Neutrophil (primary cell): ENCODE data around the gene ADCY1.

Source experiments
- H3K27ac ChIP-seq: fragments of 200-600 bp; sonication (generic); 2 replicates; pipeline ENCODE4 v1.5.1; 2016; ENCODE audit warnings: mild to moderate bottlenecking, moderate library complexity
- H3K27me3 ChIP-seq: fragments of 200-600 bp; sonication (generic); 2 replicates; pipeline ENCODE4 v1.6.0; 2016; ENCODE audit warnings: mild to moderate bottlenecking
- H3K36me3 ChIP-seq: fragments of 200-600 bp; sonication (generic); 2 replicates; pipeline ENCODE4 v1.5.1; 2017
- H3K4me1 ChIP-seq, 2 experiments: fragments of 200-600 bp in 1 of 2; sonication (generic) in 1 of 2; 1 replicate in 1 of 2; 2 replicates in 1 of 2; pipeline versions ENCODE4 v1.5.1 to v1.6.1; 2013 to 2016; ENCODE audit warnings: low read depth in 1 of 2, low read length in 1 of 2, mild to moderate bottlenecking in 1 of 2, moderate library complexity in 1 of 2; ENCODE audit not compliant: control insufficient read depth in 1 of 2, insufficient read depth in 1 of 2
- H3K4me3 ChIP-seq, 2 experiments: fragments of 200-600 bp in 1 of 2; sonication (generic) in 1 of 2; 1 replicate in 1 of 2; 2 replicates in 1 of 2; pipeline ENCODE4 v1.5.1; 2013 to 2016; ENCODE audit warnings: low read depth in 1 of 2, low read length in 1 of 2, mild to moderate bottlenecking in 1 of 2, moderate library complexity in 1 of 2
- H3K9me3 ChIP-seq: fragments of 200-600 bp; sonication (generic); 2 replicates; pipeline ENCODE4 v1.5.1; 2016
- CTCF ChIP-seq: fragments of 200-600 bp; sonication (generic); IDR thresholded peaks from 2 replicates; pipeline ENCODE4 v1.5.1; 2016; ENCODE audit warnings: antibody characterized with exemption

Gene ADCY1

DNA sequence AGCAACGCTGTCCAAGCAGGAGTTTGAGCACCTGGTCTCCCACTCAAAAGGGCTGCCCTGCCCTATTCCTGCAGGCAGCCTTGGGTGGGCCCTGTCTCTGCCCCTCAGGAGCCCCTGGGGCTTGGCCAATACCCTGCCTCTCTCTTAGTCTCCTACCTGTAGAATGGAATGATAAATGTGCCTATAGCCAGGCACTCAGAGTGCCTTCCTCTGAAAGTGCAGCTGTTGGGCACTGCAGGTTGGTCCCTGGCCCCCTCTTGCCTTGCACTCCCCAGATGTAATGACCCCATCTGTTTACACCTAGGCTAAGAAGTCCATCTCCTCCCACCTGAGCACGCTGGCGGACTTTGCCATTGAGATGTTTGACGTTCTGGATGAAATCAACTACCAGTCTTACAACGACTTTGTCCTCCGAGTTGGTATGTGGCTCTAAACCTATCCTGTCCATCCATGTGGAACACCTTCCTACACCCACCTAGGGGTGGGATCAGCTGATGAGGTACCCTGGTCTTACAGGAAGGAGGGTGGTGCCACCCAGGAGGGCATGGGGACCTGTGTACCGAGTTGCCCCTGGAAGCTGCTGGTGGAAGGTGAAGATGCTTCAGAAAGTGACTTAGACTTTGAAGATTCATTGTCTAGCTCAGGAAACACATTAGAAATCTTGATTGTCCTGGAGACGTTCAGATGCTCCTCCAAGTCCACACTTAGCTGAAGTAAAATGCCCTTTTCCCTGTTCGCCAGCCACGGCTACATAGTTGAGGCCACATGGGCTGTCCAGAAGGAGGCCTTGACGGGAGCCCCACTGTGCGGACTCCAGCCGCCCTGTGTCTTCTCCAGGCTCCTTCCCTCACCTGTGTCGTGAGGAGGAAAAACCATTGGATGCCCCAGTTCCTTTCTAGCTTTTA lies 134.1 kb downstream of the ADCY1 start:
- Histone ChIP-seq H3K36me3 (no peaks in the 10 kb centered on the region), H3K27me3 (peaks cover 5% of the 10 kb centered on the region), H3K9me3 (no peaks in the 10 kb centered on the region), H3K4me3 (no peak overlapping the region), H3K27ac (no peak overlapping the region), H3K4me1 (no peaks in the 10 kb centered on the region)
- TF ChIP-seq CTCF = no peak

DNA sequence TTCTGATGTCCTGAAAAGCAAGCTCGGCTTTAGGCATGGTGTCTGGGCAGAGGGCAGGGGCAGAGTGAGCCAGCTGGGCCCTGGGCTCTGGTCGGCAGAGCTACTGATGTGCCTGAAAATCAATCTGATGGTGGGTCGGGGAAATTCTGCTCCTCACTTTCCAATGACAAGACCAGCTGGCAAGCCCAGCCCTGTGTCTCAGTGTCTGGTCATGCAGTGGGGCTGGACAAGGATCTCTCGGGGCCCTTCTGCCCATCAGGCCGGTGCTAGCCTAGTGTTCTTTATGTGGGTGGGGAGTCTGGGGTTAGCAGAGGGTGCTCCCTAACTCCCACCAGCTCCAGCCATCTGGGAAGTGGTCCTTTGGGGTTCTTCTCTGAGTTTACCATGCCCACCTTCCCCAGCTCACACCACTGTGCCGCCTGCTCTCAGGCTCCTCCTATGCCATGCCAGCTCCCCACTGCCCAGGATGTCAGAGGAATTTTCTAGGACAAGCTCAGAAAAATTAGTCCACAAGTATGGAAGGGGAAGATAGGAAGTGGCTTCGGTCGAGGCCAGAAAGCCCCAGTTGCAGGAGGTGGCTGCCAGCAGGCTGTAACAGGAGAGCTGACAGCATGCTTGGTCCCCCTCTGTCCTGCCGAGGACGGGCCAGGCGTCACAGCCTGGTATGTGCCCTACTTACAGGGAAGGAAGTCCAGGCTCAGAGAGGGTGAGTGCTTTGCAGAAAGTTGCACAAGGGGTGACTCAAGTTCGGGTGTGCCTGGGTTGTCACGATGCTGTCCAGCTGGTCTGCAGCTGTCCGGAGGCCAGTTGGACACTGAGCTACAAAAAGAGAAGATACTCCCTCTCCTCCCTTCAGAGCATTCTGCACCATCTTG lies 135.2 kb downstream of the ADCY1 start:
- no peak for TF ChIP-seq CTCF
- Histone ChIP-seq H3K36me3 (no peaks in the 10 kb centered on the region), H3K4me3 (no peak overlapping the region), H3K27me3 (peaks cover 5% of the 10 kb centered on the region), H3K27ac (no peak overlapping the region), H3K9me3 (no peaks in the 10 kb centered on the region), H3K4me1 (no peaks in the 10 kb centered on the region)

GRCh38 chr7:45710271-45711160 lies 136.3 kb downstream of the ADCY1 start:
- Histone ChIP-seq H3K27me3 (peaks cover 5% of the 10 kb centered on the region), H3K4me3 (no peak overlapping the region), H3K9me3 (no peaks in the 10 kb centered on the region), H3K27ac (no peak overlapping the region), H3K4me1 (no peaks in the 10 kb centered on the region), H3K36me3 (no peaks in the 10 kb centered on the region)
- no peak for TF ChIP-seq CTCF

DNA sequence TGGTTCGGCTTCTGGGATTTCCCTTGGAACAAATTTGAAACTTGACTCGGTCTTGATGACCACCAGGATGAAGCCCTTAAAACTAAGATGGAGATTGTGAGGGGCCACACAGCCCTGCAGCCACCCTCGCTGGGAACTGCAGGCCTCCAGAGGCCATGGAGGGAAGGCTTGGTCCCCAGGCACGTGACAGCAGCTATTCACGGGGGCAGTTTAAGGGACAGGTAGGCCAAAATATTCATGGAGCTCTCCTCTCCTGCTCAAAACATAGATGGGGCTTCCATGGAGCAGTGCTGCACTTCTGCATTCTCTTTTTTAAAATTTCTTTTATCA lies 137.0 kb downstream of the ADCY1 start:
- H3K27ac ChIP-seq = no peak overlapping the region
- no peak overlapping the region for H3K4me3 ChIP-seq
- no peak for TF ChIP-seq CTCF
- H3K36me3 ChIP-seq = no peaks in the 10 kb centered on the region
- H3K4me1 ChIP-seq = no peaks in the 10 kb centered on the region
- H3K27me3 ChIP-seq = peaks cover 5% of the 10 kb centered on the region
- no peaks in the 10 kb centered on the region for H3K9me3 ChIP-seq

DNA sequence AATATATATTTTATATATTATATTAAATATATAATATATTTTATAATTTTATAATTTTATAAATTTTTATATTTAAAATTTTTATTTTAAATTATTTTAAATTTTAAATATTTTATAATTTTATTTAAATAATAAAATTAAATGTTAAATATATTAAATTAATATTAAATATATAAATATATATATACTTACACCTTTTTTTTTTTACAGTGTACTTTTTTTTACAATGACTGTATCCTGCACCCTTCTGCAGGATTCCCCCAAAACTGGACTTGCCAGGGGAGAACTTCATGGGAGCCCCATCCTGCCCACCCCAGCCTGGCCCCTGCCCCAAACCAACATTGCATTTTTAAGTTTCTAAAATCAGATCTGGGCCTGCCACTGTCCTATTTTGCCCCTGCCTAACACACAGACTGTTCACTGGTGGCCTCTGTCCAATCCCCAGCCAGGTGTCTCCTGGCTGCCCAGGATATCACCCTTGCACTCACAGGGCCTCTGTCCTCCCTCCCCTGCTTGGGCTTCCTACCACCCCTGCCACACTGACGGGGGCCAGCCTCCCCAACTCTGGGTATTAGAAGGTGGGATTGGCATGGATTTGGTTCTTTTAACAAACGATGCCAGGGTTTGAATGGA lies 138.0 kb downstream of the ADCY1 start:
- TF ChIP-seq CTCF = no peak
- no peak overlapping the region for H3K4me3 ChIP-seq
- H3K4me1 ChIP-seq = no peaks in the 10 kb centered on the region
- no peak overlapping the region for H3K27ac ChIP-seq
- H3K36me3 ChIP-seq = no peaks in the 10 kb centered on the region
- H3K9me3 ChIP-seq = no peaks in the 10 kb centered on the region
- peaks cover 5% of the 10 kb centered on the region for H3K27me3 ChIP-seq
